Ishikawa (cell line): ENCODE results near the gene MRTFA.

ENCODE experiments used
- CEBPB ChIP-seq: IDR thresholded peaks from 2 replicates; pipeline ENCODE4 v1.6.1; 2012
- CREB1 ChIP-seq: IDR thresholded peaks from 2 replicates; pipeline ENCODE4 v1.6.1; 2012; ENCODE audit warnings: low read depth
- EGR1 ChIP-seq: IDR thresholded peaks from 2 replicates; pipeline ENCODE4 v1.6.1; 2012
- EP300 ChIP-seq: IDR thresholded peaks from 2 replicates; pipeline ENCODE4 v1.6.1; 2012; ENCODE audit warnings: borderline replicate concordance
- FOXM1 ChIP-seq: IDR thresholded peaks from 2 replicates; pipeline ENCODE4 v1.6.1; 2012; ENCODE audit warnings: low read depth, borderline replicate concordance
- MAX ChIP-seq: IDR thresholded peaks from 2 replicates; pipeline ENCODE4 v1.6.1; 2012
- NFIC ChIP-seq: IDR thresholded peaks from 2 replicates; pipeline ENCODE4 v1.6.1; 2012
- RAD21 ChIP-seq: IDR thresholded peaks from 2 replicates; pipeline ENCODE4 v1.6.1; 2012; ENCODE audit warnings: low read depth
- REST ChIP-seq: IDR thresholded peaks from 2 replicates; pipeline ENCODE4 v1.6.1; 2012; ENCODE audit warnings: low read depth, mild to moderate bottlenecking
- TAF1 ChIP-seq: IDR thresholded peaks from 2 replicates; pipeline ENCODE4 v1.6.1; 2012; ENCODE audit warnings: low read depth, mild to moderate bottlenecking
- TCF12 ChIP-seq: IDR thresholded peaks from 2 replicates; pipeline ENCODE4 v1.6.1; 2012; ENCODE audit warnings: low read depth
- TEAD4 ChIP-seq: IDR thresholded peaks from 2 replicates; pipeline ENCODE4 v1.6.1; 2012
- USF1 ChIP-seq: IDR thresholded peaks from 2 replicates; pipeline ENCODE4 v1.6.1; 2012
- YY1 ChIP-seq: IDR thresholded peaks from 2 replicates; pipeline ENCODE4 v1.6.1; 2012; ENCODE audit warnings: low read depth
- ZBTB7A ChIP-seq: IDR thresholded peaks from 2 replicates; pipeline ENCODE4 v1.6.1; 2012; ENCODE audit warnings: low read depth

Gene MRTFA

GRCh38 chr22:40534379-40535188 lies 101.9 kb downstream of the MRTFA start:
- TF ChIP-seq USF1 (no peak), TEAD4 (0 out of 2 replicates have a peak, but pooled peaks have one; percentile 25)

- TF ChIP-seq ZBTB7A: no peak
- TF ChIP-seq YY1: no peak
- no peak for TF ChIP-seq EGR1
- no peak for TF ChIP-seq EP300
- TF ChIP-seq REST: no peak
- no peak for TF ChIP-seq TAF1
- TF ChIP-seq USF1: no peak
- no peak for TF ChIP-seq MAX
- no peak for TF ChIP-seq CREB1
- TF ChIP-seq TEAD4: no peak
- TF ChIP-seq RAD21: no peak
- TF ChIP-seq CEBPB: no peak
- TF ChIP-seq TCF12: no peak
- TF ChIP-seq NFIC: no peak
- no peak for TF ChIP-seq FOXM1
Measured at GRCh38 chr22:40533712-40534378, 102.7 kb downstream of the MRTFA start.

- TF ChIP-seq TAF1 (no peak), RAD21 (no peak), CREB1 (no peak), USF1 (no peak), ZBTB7A (no peak), MAX (no peak), CEBPB (no peak), REST (no peak), YY1 (no peak), NFIC (no peak), FOXM1 (no peak), TEAD4 (no peak), EP300 (no peak), EGR1 (no peak), TCF12 (no peak)
Measured at GRCh38 chr22:40531951-40532900, 104.3 kb downstream of the MRTFA start.

- no peak for TF ChIP-seq YY1
- TF ChIP-seq ZBTB7A: no peak
- no peak for TF ChIP-seq CEBPB
- no peak for TF ChIP-seq TEAD4
- TF ChIP-seq FOXM1: no peak
- no peak for TF ChIP-seq TCF12
- no peak for TF ChIP-seq USF1
- no peak for TF ChIP-seq EP300
- no peak for TF ChIP-seq REST
- TF ChIP-seq CREB1: no peak
- TF ChIP-seq TAF1: no peak
- no peak for TF ChIP-seq RAD21
- no peak for TF ChIP-seq NFIC
- no peak for TF ChIP-seq EGR1
- TF ChIP-seq MAX: no peak
Measured at GRCh38 chr22:40529821-40530220, 106.7 kb downstream of the MRTFA start.
